Measurements from ENCODE around the gene HSPH1.

- TF ChIP-seq CTCF (optimal IDR thresholded peaks at IDR 0.05 in 1 of 3, IDR thresholded peaks at IDR 0.05 in 1 of 3, conservative IDR thresholded peaks at IDR 0.05 in 1 of 3; ENCODE audit: extremely low read depth in 1 of 3, insufficient read depth in 2 of 3, low read length in 3 of 3): no peak
- no peak for TF ChIP-seq EZH2 (IDR thresholded peaks at IDR 0.05; ENCODE audit: low read length)
Measured at GRCh38 chr13:31102905-31103304, 58.8 kb downstream of the HSPH1 start.
